OCI-M2 (cell line): ENCODE measurements around the gene CA10.

Experiments used
- DNase-seq: peaks from one replicate; lab custom pipeline; 2025; ENCODE audit not compliant: unreplicated experiment; lab: John Stamatoyannopoulos, UW

Gene CA10

GRCh38 chr17:51954232-51954765 is 204.2 kb downstream of the CA10 start:
- DNase-seq, result no peak

- DNase-seq, result no peak
These were observed 206.8 kb downstream of the CA10 start for GRCh38 chr17:51951741-51952140.

GRCh38 chr17:51948128-51948527 is 210.4 kb downstream of the CA10 start:
- DNase-seq, result no peak

- no peak for DNase-seq
These were observed 211.3 kb downstream of the CA10 start for GRCh38 chr17:51947160-51947735.

- DNase-seq, result no peak
These were observed 212.2 kb downstream of the CA10 start for GRCh38 chr17:51946311-51946710.

GRCh38 chr17:51941272-51941671 is 217.2 kb downstream of the CA10 start:
- DNase-seq, result no peak

- no peak for DNase-seq
These were observed 221.2 kb downstream of the CA10 start for GRCh38 chr17:51937264-51937663.

GRCh38 chr17:51935477-51935876 is 223.0 kb downstream of the CA10 start:
- DNase-seq, result no peak

- no peak for DNase-seq
These were observed 224.9 kb downstream of the CA10 start for GRCh38 chr17:51933647-51934046.

- DNase-seq, result no peak
These were observed 232.1 kb downstream of the CA10 start for GRCh38 chr17:51926448-51926847.

GRCh38 chr17:51921500-51921899 is 237.0 kb downstream of the CA10 start:
- DNase-seq, result no peak

- no peak for DNase-seq
These were observed 243.9 kb downstream of the CA10 start for GRCh38 chr17:51914577-51914976.

GRCh38 chr17:51913491-51914205 is 244.9 kb downstream of the CA10 start:
- no peak for DNase-seq

GRCh38 chr17:51912939-51913338 is 245.6 kb downstream of the CA10 start:
- DNase-seq, result no peak

GRCh38 chr17:51911237-51911636 is 247.3 kb downstream of the CA10 start:
- no peak for DNase-seq

- DNase-seq, result no peak
These were observed 248.5 kb downstream of the CA10 start for GRCh38 chr17:51909971-51910370.

GRCh38 chr17:51908841-51909537 is 249.5 kb downstream of the CA10 start:
- DNase-seq, result no peak

GRCh38 chr17:51907041-51907440 is 251.5 kb downstream of the CA10 start:
- no peak for DNase-seq

- no peak for DNase-seq
These were observed 254.1 kb downstream of the CA10 start for GRCh38 chr17:51904379-51904778.

- DNase-seq, result no peak
These were observed 257.3 kb downstream of the CA10 start for GRCh38 chr17:51901242-51901641.

GRCh38 chr17:51891936-51892335 is 266.6 kb downstream of the CA10 start:
- no peak for DNase-seq

- DNase-seq, result no peak
These were observed 267.8 kb downstream of the CA10 start for GRCh38 chr17:51890710-51891109.
